ENCODE data around the gene PRKACG.

PRKACG gene

DNA sequence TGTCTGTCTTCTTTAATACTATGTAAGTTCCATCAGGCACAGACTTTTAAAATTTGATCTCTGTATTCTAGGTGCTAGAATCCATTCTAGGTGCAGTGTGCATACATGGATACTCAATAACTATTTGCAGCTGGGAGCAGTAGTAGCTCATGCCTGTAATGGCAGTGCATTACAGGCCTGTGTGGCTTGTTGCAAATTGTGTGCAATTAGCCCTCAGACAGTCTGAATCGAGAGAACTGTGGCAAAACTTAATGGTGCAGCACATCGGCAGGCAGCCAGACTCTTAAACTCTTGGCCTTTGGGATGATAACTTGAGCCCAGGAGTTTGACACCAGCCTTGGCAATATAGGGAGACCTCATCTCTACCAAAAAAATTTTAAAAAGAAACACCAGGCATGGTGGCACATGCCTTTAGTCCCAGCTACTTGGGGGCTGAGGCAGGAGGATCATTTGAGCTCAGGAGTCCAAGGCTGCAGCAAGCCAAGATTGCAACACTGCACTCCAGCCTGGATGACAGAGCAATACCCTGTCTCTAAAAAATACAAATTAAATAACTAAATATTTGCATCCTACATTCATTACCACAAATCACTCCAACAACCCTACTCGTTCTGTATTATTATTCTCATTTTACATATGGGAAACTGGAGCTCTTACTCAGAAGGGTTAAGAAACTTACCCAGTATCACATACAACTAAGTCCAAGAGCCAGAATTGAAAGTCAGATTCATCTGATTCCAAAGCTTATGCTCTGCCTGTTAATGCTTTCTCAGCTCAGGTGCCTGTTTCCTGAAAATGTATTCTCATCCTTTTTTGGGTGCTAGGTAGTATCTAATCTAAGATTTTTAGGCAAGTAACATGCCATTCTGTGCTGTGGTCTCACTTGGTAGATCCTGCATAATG, 30.1 kb downstream of the PRKACG start:
- DNase-seq (ENCODE audit: low read depth in 3 of 3), result no peak

DNA sequence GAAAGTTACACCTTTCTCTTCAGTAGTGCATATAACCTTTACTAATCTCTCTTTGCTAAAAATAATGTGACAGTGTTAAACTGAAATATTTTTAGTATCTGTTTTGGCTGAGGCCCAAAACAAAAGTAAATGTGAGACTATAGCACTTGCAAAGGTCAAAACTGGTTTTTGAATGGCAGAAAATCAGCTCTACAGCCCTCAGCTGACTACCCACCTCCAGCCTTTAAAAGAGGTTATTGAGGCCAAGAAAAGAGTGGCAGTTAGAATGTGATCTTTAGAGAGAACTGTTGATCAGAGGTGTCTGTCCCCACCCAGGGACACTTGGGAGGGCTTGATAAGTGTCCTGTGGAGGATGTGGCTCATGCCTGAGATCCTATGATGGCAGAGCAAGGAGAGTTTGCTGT, 30.9 kb downstream of the PRKACG start:
- DNase-seq (ENCODE audit: low read depth in 3 of 3), result no peak

- DNase-seq (ENCODE audit: low read depth in 3 of 3), result no peak
These were observed 32.1 kb downstream of the PRKACG start for GRCh38 chr9:68981789-68982188.

DNA sequence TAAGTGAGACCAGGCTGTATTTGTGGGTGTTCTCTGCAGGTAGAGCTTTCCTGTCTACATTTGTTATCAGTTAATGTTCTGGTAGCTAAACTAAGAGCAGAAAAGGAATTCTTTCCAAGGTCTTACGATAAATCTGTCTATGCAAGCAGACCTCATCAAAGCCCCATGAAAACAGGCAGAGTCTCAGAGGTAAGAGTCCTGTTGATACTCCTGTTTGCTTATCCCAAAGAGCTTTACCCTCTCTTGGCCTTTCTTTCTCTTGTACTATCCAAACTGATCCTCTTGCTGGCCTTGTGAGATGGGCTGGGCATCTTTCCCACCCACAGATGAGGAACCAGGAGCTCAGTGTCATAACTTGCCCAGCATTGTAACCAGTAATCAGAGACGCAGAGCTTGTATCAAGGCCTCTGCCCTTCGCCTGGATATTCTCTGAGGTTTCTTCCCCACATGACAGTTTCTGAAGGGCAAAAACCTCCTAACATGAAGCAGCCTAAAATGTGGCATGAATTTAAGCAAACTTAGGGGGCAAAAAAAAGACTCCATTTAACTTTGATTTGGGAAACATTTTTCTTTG, 33.5 kb downstream of the PRKACG start:
- no peak for DNase-seq (ENCODE audit: low read depth in 3 of 3)

GRCh38 chr9:68979538-68980314, 34.2 kb downstream of the PRKACG start:
- peak in 1 of 3 experiments; percentile 26 for DNase-seq (ENCODE audit: low read depth in 3 of 3)

DNA sequence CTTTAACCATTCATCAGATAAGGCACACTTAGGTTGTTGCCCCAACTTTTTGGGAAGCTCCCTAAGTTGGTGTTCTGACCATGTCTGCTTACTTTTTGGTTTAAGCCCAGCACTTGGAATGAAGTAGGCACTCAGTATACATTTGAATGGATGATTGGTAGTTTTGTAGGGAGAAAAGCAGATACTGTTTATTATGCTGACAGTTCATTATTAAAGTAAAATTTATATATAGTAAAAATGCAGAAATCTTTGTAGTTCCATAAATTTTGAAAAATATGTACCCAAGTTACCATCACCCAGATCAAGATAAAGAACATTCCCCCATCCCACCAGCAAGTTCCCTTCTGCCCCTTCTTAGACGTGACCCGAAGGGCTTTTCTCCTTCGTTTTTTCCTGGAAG, 35.4 kb downstream of the PRKACG start:
- DNase-seq (ENCODE audit: low read depth in 3 of 3), result no peak

DNA sequence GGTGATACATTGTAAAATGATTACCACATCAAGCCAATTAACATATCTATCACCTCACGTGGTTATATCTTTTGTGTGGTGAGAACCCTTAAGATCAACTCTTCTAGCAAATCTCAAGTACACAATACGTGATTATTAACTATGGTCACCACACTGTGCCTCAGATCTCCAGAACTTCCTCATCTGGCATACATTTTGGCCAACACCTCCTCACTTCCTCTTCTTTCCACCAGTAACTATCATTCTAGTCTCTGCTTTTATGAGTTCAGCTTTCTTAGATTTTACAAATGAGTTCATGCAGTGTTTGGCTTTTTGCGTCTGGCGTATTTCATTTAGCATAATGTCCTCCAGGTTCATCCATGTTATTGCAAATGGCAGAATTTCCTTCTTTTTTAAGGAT, 35.8 kb downstream of the PRKACG start:
- DNase-seq (ENCODE audit: low read depth in 3 of 3), result no peak

DNA sequence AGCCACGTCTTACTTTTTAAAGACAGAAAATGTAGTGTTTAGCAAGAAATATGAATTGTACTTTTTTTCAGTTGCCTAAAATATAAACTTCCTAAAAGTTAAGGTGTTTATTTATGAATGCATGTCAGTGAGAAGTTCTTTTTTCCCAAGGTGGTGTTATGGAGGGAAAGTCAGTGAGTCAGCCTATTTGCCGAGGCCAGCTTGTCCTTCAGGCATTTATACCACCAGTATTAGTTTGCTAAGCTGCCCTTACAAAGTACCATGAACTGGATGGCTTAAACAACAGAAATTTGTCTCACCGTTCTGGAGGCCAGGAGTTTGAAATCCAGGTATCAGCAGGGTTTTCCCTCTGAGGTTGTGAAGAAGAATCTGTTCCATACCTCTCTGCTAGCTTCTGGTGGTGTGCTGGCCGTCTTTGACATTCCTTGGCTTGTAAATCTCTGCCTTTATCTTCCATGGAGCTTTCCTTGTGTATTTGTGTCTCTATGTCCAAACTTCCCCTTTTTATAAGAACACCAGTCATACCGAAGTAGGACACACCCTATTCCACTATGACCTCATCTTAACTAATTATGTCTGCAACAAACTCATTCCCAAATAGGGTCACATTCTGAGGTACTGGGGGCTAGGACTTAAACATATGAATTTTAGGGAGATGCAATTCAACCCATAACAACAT, 38.4 kb downstream of the PRKACG start:
- DNase-seq (ENCODE audit: low read depth in 3 of 3), result no peak

DNA sequence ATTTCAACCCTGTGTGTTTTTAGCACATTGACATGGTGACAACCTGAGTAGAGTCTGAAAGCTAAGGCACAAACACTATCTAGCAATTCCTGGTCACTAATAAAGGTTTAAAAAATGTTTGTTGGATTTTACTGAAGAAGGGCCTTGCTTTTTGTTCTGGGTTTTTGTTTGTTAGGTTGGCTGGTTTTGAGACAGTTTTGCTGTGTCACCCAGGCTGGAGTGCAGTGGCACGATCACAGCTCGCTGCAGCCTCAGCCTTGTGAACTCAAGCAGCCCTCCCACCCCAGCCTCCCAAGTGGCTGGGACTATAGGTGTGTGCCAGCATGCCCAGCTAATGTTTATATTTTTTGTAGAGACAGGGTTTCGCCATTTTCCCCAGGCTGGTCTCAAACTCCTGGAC, 39.0 kb downstream of the PRKACG start:
- no peak for DNase-seq (ENCODE audit: low read depth in 3 of 3)

GRCh38 chr9:68974431-68974830, 39.5 kb downstream of the PRKACG start:
- no peak for DNase-seq (ENCODE audit: low read depth in 3 of 3)

GRCh38 chr9:68973619-68974018, 40.3 kb downstream of the PRKACG start:
- no peak for DNase-seq (ENCODE audit: low read depth in 3 of 3)

- no peak for DNase-seq (ENCODE audit: low read depth in 3 of 3)
These were observed 43.8 kb downstream of the PRKACG start for GRCh38 chr9:68970151-68970550.

GRCh38 chr9:68969538-68969937, 44.4 kb downstream of the PRKACG start:
- no peak for DNase-seq (ENCODE audit: low read depth in 3 of 3)

GRCh38 chr9:68967800-68968199, 46.1 kb downstream of the PRKACG start:
- DNase-seq (ENCODE audit: low read depth in 3 of 3), result no peak

DNA sequence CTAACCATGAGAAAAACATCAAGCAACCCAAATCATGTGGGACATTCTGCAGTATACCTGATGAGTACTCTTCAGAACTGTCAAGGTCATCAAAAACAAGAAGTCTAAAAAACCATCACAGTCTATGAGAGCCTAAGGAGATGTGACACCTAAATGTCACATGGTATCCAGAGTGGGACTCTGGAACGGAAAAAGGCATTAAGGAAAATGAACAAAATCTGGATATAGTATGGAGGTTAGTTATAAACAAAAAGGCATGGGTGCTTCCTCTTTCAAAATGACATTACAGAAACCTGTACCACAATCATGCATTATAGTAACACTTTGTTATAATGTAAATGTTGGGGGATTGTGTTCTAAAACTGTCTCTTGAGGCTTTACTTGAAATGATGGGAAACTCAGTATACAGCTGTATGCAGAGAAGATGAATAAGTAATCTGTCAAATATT, 47.4 kb downstream of the PRKACG start:
- DNase-seq (ENCODE audit: low read depth in 3 of 3), result no peak

DNA sequence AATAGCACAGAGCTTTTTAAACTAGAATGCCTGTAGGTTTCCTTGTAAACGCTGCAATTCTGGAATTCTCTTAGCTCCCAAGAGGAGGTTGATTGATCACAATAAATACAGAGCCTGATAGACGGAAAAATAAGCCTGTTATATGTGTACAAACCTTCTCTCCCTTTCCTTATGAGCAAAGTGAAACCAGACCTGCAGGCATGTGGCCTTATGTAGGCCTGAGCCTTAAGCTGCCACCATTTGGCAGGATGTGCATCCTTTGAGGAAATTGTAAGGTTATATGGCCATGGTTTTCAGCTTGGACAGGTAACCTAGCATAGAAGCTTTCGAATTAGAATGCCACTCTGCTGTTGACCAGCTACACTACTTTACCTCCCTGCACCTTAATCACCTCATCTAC, 49.1 kb downstream of the PRKACG start:
- no peak for DNase-seq (ENCODE audit: low read depth in 3 of 3)

GRCh38 chr9:68964102-68964541, 49.8 kb downstream of the PRKACG start:
- DNase-seq (ENCODE audit: low read depth in 3 of 3), result no peak

DNA sequence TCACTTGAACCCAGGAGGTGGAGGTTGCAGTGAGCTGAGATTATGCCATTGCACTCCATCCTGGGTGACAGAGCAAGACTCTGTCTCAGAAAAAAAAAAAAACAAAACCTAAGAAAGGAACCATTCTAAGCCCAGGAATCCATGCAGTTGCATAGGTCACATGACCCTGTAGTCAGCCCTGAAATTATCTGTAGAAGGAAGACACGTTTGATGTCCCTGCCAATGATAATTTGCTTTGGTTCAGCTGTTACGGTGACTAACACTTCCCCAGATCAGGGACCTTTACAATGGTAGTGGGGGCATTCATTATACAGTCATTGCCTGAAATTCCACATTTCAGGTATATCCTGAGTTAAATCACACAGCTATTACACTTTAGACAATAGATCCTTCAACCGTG, 50.5 kb downstream of the PRKACG start:
- DNase-seq (ENCODE audit: low read depth in 3 of 3), result no peak
